Urothelium cell line (cell line): ENCODE measurements around the gene HSPG2.
"Not testable (repeated sequence)": the region's sequence is repeated elsewhere in the genome, so short reads cannot be mapped to it uniquely, and the experiment has no call there.

Source experiments
- DNase-seq: peaks from one replicate; pipeline ENCODE4 v3.0.0; 2011; ENCODE audit warnings: low spot score, mixed read lengths
- FAIRE-seq: peaks from 2 replicates; lab custom pipeline; 2011; peaks lifted over from hg19 to GRCh38; lab: Jason Lieb, UNC

HSPG2 gene

DNA sequence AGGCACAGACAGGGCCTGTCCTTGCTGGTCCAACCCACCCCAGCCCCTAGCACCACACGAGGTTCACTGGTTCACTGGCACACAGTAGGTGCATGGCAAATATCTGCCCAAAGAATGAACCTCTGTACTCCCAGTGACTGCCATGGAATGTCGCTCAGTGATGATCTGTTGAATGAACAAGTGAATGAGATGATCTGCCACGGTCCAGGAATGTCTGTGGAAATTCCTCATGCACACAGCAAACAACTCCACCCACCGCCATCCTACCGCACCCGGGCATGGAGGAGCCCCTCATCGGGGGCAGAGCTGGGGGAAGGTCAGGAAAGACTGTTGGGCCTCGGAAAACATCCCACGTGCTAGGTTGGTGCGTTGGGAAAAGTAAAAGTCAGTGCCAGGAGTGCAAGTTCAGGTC, 1.7 kb downstream of the HSPG2 start:
- FAIRE-seq: peak; percentile 5
- DNase-seq: no peak

GRCh38 chr1:21933397-21934248, 3.5 kb downstream of the HSPG2 start:
- DNase-seq (peak; percentile 57), FAIRE-seq (peak; percentile 50)

- FAIRE-seq: peak; percentile 77
- no peak for DNase-seq
These were observed 5.0 kb downstream of the HSPG2 start for GRCh38 chr1:21932127-21932526.

- peak; percentile 76 for FAIRE-seq
- DNase-seq: peak; percentile 71
These were observed 5.7 kb downstream of the HSPG2 start for GRCh38 chr1:21931171-21932093.

DNA sequence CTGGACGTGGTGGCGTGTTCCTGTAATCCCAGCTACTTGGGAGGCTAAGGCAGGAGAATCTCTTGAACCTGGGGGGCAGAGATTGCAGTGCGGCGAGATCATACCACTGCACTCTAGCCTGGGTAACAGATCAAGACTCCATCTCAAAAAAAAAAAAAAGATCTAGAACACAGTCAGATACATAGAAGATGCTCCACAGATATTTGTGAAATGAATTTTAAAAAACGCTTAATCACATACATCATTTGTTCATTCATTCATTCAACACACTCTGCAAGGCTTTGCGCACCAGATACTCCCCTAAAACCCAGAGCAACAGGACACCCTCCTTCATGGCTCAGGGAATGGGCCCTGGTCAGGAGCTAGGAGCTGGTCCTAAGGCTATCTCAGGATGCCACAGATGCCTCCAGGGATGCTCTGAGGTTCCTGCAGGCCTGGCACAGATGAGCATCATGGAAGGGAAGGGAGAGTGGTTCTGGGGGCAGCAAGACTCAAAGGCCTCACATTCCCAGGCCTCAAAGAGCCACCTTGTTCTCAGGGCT, 6.4 kb downstream of the HSPG2 start:
- FAIRE-seq: no peak
- no peak for DNase-seq

DNA sequence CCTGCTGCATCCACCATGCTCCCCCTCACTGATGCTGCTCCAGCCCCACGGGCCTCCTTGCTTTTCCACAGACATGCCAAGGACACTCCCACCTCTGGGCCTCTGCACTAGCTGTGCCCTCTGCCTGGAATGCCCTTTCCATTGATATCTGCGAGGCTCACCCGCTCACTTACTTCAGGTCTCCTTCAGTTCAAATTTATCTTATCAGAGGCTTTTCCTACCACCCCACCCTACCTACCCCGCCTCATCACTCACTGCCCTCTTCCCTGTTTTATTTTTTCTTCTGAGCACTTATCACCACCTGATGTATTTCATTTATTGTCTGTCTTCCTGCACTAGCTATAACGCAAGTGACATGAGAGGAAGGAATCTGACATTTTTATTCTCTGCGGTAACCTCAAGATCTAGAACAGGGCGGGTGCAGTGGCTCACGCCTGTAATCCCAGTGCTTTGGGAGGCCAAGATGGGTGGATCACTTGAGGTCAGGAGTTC, 7.0 kb downstream of the HSPG2 start:
- FAIRE-seq (no peak), DNase-seq (no peak)

DNA sequence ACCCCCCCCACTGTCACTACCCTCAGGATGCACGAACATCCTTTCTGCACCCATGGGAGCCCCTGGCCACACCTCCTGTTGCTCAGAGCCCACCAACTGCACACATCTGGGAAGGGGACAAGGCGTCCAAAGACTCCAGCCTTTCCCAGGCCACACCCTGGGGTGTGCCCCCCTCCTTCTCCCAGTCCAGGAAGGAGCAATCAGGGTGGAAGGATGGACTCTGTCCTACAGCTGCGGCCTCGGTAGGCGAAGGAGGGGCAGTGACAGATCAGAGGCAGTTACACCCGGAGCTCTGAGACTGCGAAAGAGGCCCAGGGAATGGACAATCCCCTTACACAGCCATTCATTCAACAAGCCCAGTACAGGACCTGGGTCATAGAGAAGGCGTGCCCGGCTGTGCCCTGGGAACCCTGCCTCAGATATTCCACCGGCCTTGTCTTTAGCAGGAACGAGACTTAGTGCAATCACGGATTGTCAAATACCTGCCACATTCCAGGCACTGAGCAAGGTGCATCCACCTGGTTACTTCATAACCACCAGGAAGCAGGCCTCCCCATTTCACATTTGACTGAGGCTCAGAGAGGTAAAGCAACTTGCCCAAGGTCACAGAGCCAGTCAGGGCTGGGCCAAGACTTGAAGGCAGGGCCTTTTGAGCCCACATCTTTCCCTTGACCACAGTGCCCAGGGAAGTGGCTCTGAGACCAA, 9.4 kb downstream of the HSPG2 start:
- FAIRE-seq (no peak), DNase-seq (no peak)

DNA sequence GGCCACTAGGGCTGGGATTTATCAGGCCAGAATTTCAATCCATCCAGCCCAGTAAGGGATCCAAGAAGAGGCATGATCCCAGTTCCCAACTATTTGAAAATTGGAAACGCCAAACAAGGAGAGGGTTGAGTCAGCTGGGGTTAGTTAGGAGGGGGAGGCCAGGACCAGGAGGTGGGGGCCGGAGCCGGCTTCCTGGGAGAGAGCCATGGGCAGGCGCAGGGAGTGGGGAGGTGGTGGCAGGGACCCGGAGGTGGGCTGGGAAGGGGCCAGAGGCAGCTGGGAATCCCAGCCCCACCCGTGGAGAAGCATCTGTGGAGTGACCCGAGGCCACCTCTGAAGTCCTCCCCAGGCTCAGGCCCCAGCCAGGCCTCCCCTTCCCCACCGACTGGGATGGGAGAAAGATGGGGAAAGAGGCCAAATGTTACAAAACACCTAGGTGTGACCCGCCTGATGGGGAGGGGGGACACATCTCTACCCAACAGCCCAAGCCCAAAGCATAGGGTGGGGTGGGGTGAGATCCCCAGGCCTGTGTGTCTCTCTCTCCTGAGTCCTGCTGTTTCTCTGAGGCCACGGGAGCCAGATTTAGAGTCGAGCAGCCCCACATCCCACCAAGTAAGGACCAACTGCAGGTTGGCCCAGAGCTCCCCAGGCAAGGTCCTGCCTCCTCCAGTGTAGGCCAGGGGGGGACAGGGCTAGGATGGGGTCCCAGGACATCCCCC, 10.1 kb downstream of the HSPG2 start:
- no peak for DNase-seq
- no peak for FAIRE-seq

- FAIRE-seq (no peak), DNase-seq (no peak)
These were observed 11.0 kb downstream of the HSPG2 start for GRCh38 chr1:21926065-21926464.

DNA sequence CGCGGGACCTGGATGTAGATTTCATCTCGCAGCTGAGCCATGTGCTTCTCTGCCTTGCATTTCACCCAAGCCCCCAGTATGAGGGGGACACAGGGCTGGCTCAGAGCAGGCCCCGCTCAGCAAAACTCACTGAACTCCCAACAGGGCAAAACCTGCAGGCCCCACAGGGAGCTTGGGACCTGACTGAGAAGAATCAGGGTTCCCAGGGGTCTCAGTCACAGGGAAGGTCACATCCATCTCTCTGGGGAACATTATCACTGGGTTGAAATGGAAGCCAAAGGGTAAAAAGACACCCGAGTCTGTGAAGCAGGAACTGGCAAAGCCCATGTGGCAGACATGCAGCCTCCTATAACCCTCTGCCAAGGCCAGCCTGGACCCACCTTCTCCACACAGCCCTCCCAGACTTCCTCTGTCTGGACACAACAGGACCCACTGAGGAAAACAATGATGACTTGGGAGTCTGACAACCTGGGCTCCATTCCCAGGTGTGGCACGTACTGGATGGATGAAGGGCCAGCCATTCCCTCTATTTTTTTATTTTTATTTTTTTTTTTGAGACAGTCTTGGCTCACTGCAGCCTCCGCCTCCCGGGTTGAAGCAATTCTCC, 11.7 kb downstream of the HSPG2 start:
- FAIRE-seq (no peak), DNase-seq (no peak)

GRCh38 chr1:21924503-21925005, 12.6 kb downstream of the HSPG2 start:
- no peak for DNase-seq
- FAIRE-seq: no peak

DNA sequence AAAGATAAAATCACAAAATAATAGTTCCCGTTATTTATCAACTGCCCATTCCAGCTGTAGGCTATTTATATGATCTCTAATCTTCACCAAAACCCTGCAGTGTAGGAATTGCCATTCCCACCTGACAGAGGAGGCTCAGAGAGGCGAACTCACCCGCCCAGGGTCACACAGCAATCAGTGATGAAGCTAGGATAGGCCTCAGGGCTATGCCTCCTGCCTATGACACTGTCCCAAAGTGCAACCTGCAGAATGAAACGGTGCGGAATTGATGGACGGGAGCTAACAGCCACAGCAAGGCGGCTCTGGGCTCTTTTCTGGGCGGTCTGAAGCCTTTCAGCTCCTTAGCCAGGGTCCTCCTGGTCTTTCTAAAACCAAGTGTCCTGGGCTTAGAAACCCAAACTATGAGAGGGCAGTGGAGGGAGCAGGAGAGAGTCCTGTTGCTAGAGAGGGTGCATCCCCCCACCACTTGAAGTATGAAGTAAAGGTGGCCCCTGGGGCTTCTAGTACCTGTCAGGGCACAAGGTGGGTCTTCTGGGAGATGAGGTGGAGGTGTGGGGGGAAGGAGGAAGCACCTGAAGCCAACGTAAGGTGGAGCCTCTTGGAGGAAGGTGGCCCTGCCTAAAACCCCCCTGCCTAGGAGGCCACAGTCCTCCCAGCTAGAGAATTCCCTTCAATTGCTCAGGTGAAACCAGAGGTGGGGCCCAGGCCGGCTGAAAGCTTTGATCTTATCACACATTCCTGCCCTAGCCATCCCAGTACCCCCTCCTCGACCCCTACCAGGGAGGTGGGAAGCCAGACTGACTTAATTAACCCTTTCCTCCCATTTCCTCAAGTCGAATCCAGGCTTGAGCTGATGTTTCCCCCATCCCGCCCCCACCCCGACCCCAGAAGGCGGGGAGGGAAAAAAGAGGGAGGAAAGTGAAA, 14.8 kb downstream of the HSPG2 start:
- FAIRE-seq (no peak), DNase-seq (no peak)

GRCh38 chr1:21921100-21921875, 15.8 kb downstream of the HSPG2 start:
- FAIRE-seq: no peak
- no peak for DNase-seq

GRCh38 chr1:21919520-21919919, 17.6 kb downstream of the HSPG2 start:
- FAIRE-seq: no peak
- DNase-seq: no peak

DNA sequence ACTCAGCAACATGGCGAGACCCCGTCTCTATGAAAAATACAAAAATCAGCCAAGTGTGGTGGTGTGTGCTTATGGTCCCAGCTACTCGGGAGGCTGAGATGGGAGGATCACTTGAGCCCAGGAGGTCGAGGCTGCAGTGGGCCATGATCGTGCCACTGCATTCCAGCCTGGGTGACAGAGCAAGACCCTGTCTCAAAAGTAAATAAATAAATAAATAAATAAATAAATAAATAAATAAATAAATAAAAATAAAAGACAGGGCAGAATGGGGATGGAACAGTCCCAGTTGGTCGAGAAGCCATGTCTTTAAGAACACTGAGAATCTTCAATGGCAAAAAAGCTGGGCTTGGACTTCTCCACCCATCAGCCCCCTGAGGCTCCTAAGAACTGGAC, 19.9 kb downstream of the HSPG2 start:
- not testable (repeated sequence) for DNase-seq, FAIRE-seq

- FAIRE-seq: no peak
These were observed 20.5 kb downstream of the HSPG2 start for GRCh38 chr1:21916447-21917238.

More at GRCh38 chr1:21916447-21917238, 20.5 kb downstream of the HSPG2 start:
- no peak for DNase-seq
